Neural cell (in vitro differentiated cells): Measurements from ENCODE around the gene DUOX1. TPM values are rescaled to one million over a fixed set of nuclear protein-coding genes. Genes with fewer than 3 reads are reported as not detected.

Experiments used
- H2AFZ ChIP-seq: fragments of 200-600, 300-800 bp; sonication (generic), shearing (Covaris generic); 2 replicates; pipeline ENCODE4 v1.6.0; 2014; ENCODE audit warnings: low read depth, mild to moderate bottlenecking, antibody characterized with exemption, low read length, moderate library complexity
- H3F3A ChIP-seq: fragments of 200-600 bp; shearing (Covaris generic); 2 replicates; pipeline ENCODE4 v1.6.1; 2016; ENCODE audit warnings: mild to moderate bottlenecking, moderate library complexity, mixed read lengths, antibody characterized with exemption, low read length; ENCODE audit not compliant: insufficient read depth, poor library complexity, severe bottlenecking
- H3K27ac ChIP-seq: fragments of 200-600, 300-800 bp; sonication (generic), shearing (Covaris generic); 2 replicates; pipeline ENCODE4 v1.5.1; 2014; ENCODE audit warnings: mild to moderate bottlenecking, low read length, moderate library complexity
- H3K27me3 ChIP-seq: fragments of 300-800, 200-600 bp; sonication (generic), shearing (Covaris generic); 2 replicates; pipeline ENCODE4 v1.6.0; 2014; ENCODE audit warnings: mild to moderate bottlenecking, low read depth, low read length, moderate library complexity; ENCODE audit not compliant: insufficient read depth
- H3K36me3 ChIP-seq: fragments of 300-800, 200-600 bp; sonication (generic), shearing (Covaris generic); 2 replicates; pipeline ENCODE4 v1.5.1; 2014; ENCODE audit warnings: mild to moderate bottlenecking, antibody characterized with exemption, low read length, moderate library complexity; ENCODE audit not compliant: insufficient read depth
- H3K4me2 ChIP-seq: fragments of 300-800, 200-600 bp; sonication (generic), shearing (Covaris generic); 2 replicates; pipeline ENCODE4 v1.6.0; 2014; ENCODE audit warnings: mild to moderate bottlenecking, low read length
- H3K4me3 ChIP-seq: fragments of 300-800, 200-600 bp; sonication (generic), shearing (Covaris generic); 2 replicates; pipeline ENCODE4 v1.5.1; 2014; ENCODE audit warnings: mild to moderate bottlenecking, low read length, moderate library complexity
- H3K79me2 ChIP-seq: fragments of 200-600 bp; shearing (Covaris generic); replicated peaks from 2 replicates; pipeline ENCODE4 v1.6.0; 2014; ENCODE audit warnings: mild to moderate bottlenecking, low read length, moderate library complexity; ENCODE audit not compliant: insufficient read depth
- H3K9ac ChIP-seq: fragments of 300-800, 200-600 bp; sonication (generic), shearing (Covaris generic); 2 replicates; pipeline ENCODE4 v1.6.1; 2016; ENCODE audit warnings: mild to moderate bottlenecking, low read length, mixed read lengths
- H3K9me2 ChIP-seq: fragments of 200-600 bp; shearing (Covaris generic); 2 replicates; pipeline ENCODE4 v1.6.1; 2016; ENCODE audit warnings: mild to moderate bottlenecking, low read length, mixed read lengths; ENCODE audit not compliant: insufficient read depth
- H3K9me3 ChIP-seq: fragments of 200-600, 300-800 bp; sonication (generic), shearing (Covaris generic); 2 replicates; pipeline ENCODE4 v1.6.1; 2016; ENCODE audit warnings: mild to moderate bottlenecking, mixed run types, low read length, moderate library complexity, mixed read lengths
- H4K20me1 ChIP-seq: fragments of 200-600 bp; shearing (Covaris generic); 2 replicates; pipeline ENCODE4 v1.6.1; 2016; ENCODE audit warnings: mild to moderate bottlenecking, mixed run types; ENCODE audit not compliant: insufficient read depth
- CTCF ChIP-seq: fragments of 450-650 bp; IDR thresholded peaks from 2 replicates; pipeline ENCODE4 v1.5.1; 2014; ENCODE audit warnings: antibody characterized with exemption, mild to moderate bottlenecking, moderate library complexity; ENCODE audit not compliant: poor library complexity, severe bottlenecking
- EP300 ChIP-seq: fragments of 450-650 bp; conservative IDR thresholded peaks from 2 replicates; pipeline ENCODE4 v1.6.1; 2014; ENCODE audit warnings: antibody characterized with exemption, mild to moderate bottlenecking, moderate library complexity; ENCODE audit not compliant: poor library complexity, severe bottlenecking
- EZH2 ChIP-seq: fragments of 200-600, 300-800 bp; shearing (Covaris generic), sonication (generic); IDR thresholded peaks from 2 replicates; pipeline ENCODE4 v1.6.1; 2014; ENCODE audit warnings: antibody characterized with exemption, low read length, borderline replicate concordance, mild to moderate bottlenecking; ENCODE audit not compliant: insufficient read depth, poor library complexity, severe bottlenecking
- MXI1 ChIP-seq: fragments of 450-650 bp; conservative IDR thresholded peaks from 2 replicates; pipeline ENCODE4 v1.6.1; 2014; ENCODE audit warnings: antibody characterized with exemption, mild to moderate bottlenecking; ENCODE audit not compliant: poor library complexity, severe bottlenecking
- POLR2AphosphoS5 ChIP-seq: IDR thresholded peaks from 2 replicates; pipeline ENCODE4 v1.6.1; 2012
- RAD21 ChIP-seq: fragments of 450-650 bp; conservative IDR thresholded peaks from 2 replicates; pipeline ENCODE4 v1.6.1; 2014; ENCODE audit warnings: antibody characterized with exemption, mild to moderate bottlenecking, moderate library complexity
- REST ChIP-seq: IDR thresholded peaks from 2 replicates; pipeline ENCODE4 v1.6.1; 2012; ENCODE audit warnings: borderline replicate concordance
- SMC3 ChIP-seq: fragments of 450-650 bp; conservative IDR thresholded peaks from 2 replicates; pipeline ENCODE4 v1.6.1; 2014; ENCODE audit warnings: antibody characterized with exemption, mild to moderate bottlenecking, moderate library complexity; ENCODE audit not compliant: poor library complexity
- TAF1 ChIP-seq: IDR thresholded peaks from 2 replicates; pipeline ENCODE4 v1.6.1; 2012; ENCODE audit warnings: low read depth
- polyA plus RNA-seq: library from polyadenylated mRNA; depleted of rRNA; stranded (reverse); fragments of >200 nt; gene quantifications from 2 replicates; pipeline ENCODE4 v1.2.3, GENCODE V29; 2014

Gene DUOX1
- polyA plus RNA-seq, 1 donor from 2014 or later, result not detected

- Histone ChIP-seq H3K4me2 (no peak overlapping the region), H3K27ac (no peak overlapping the region), H3K36me3 (no peaks in the 10 kb centered on the region), H2AFZ (no peak overlapping the region), H3K79me2 (no peaks in the 10 kb centered on the region), H3K9me3 (no peaks in the 10 kb centered on the region), H3K4me3 (no peak overlapping the region), H3K9me2 (no peaks in the 10 kb centered on the region), H3K27me3 (no peaks in the 10 kb centered on the region), H3K9ac (no peak overlapping the region), H4K20me1 (no peaks in the 10 kb centered on the region), H3F3A (no peaks in the 10 kb centered on the region)
- TF ChIP-seq SMC3 (no peak), EP300 (no peak)
These were observed 36.8 kb upstream of the DUOX1 start for GRCh38 chr15:45093013-45093412.

GRCh38 chr15:45093622-45094357 is 36.0 kb upstream of the DUOX1 start:
- Histone ChIP-seq H3K36me3 (no peaks in the 10 kb centered on the region), H4K20me1 (no peaks in the 10 kb centered on the region), H3K9ac (no peak overlapping the region), H3K9me3 (no peaks in the 10 kb centered on the region), H3K9me2 (no peaks in the 10 kb centered on the region), H2AFZ (no peak overlapping the region), H3K27me3 (no peaks in the 10 kb centered on the region), H3K4me3 (no peak overlapping the region), H3K27ac (no peak overlapping the region), H3F3A (no peaks in the 10 kb centered on the region), H3K79me2 (no peaks in the 10 kb centered on the region), H3K4me2 (no peak overlapping the region)
- TF ChIP-seq EZH2 (no peak), CTCF (no peak), EP300 (no peak), POLR2AphosphoS5 (no peak), MXI1 (no peak), RAD21 (no peak), SMC3 (no peak), REST (no peak), TAF1 (no peak)
